H1 (cell line): ENCODE results near the gene GTSF1L. TPM values are rescaled to one million over a fixed set of nuclear protein-coding genes. Genes with fewer than 3 reads are reported as not detected.

Experiments used
- CTCF ChIA-PET: fragments of 300-600 bp; sonication (Branson Sonifier 250); formaldehyde crosslinking; loops from one replicate; lab custom pipeline; 2021; ENCODE audit not compliant: partially characterized antibody; lab: Charles Lee
- POLR2A ChIA-PET: fragments of 300-600 bp; sonication (Branson Sonifier 250); formaldehyde crosslinking; loops from one replicate; lab custom pipeline; 2021; ENCODE audit warnings: inconsistent platforms; ENCODE audit not compliant: partially characterized antibody; lab: Charles Lee
- DNase-seq, 2 experiments: peaks; one replicate each; pipeline versions ENCODE4 v3.0.0 to v3.0.0-alpha.2; 2010 to 2022; ENCODE audit warnings: low spot score in 2 of 2, low read depth in 1 of 2, mixed read lengths in 1 of 2
- FAIRE-seq: peaks from 2 replicates; lab custom pipeline; 2011; peaks lifted over from hg19 to GRCh38; lab: Jason Lieb, UNC
- H2AFZ ChIP-seq: 2 replicates; pipeline ENCODE4 v1.8.1; 2012; ENCODE audit warnings: low read length, inconsistent platforms
- H2AK5ac ChIP-seq: 2 replicates; pipeline ENCODE4 v1.6.1; 2013; ENCODE audit warnings: low read depth, low read length
- H2BK120ac ChIP-seq: replicated peaks from 2 replicates; pipeline ENCODE3; 2013; ENCODE audit warnings: low read depth, low read length, inconsistent platforms
- H2BK12ac ChIP-seq: 2 replicates; pipeline ENCODE4 v1.6.1; 2013; ENCODE audit warnings: low read depth, low read length
- H2BK15ac ChIP-seq: 2 replicates; pipeline ENCODE4 v1.6.1; 2013; ENCODE audit warnings: low read length
- H2BK20ac ChIP-seq: 2 replicates; pipeline ENCODE4 v1.6.1; 2013; ENCODE audit warnings: low read length
- H2BK5ac ChIP-seq: 2 replicates; pipeline ENCODE4 v1.6.1; 2013; ENCODE audit warnings: low read depth, low read length
- H3K14ac ChIP-seq: 2 replicates; pipeline ENCODE4 v1.6.1; 2013; ENCODE audit warnings: inconsistent platforms; ENCODE audit not compliant: insufficient read length
- H3K18ac ChIP-seq: 2 replicates; pipeline ENCODE4 v1.6.1; 2013; ENCODE audit warnings: low read length; ENCODE audit errors: extremely low read depth
- H3K23ac ChIP-seq: 2 replicates; pipeline ENCODE4 v1.6.1; 2013; ENCODE audit warnings: inconsistent platforms; ENCODE audit not compliant: insufficient read length
- H3K23me2 ChIP-seq: 2 replicates; pipeline ENCODE4 v1.6.1; 2013; ENCODE audit warnings: low read depth, low read length
- H3K27ac ChIP-seq: 2 replicates; pipeline ENCODE4 v1.6.1; 2011; ENCODE audit warnings: low read depth, low read length, inconsistent platforms
- H3K27me3 ChIP-seq, 4 experiments: replicated peaks in 1 of 4; 1 replicate in 1 of 4; 2 replicates in 3 of 4; pipeline versions ENCODE4 v1.6.1 to v1.8.1; 2011 to 2013; ENCODE audit warnings: low read length in 3 of 4, mild to moderate bottlenecking in 3 of 4, inconsistent platforms in 2 of 4, mixed read lengths in 2 of 4, moderate library complexity in 1 of 4; ENCODE audit not compliant: control insufficient read depth in 3 of 4, insufficient read depth in 3 of 4; ENCODE audit errors: extremely low read depth in 1 of 4
- H3K36me3 ChIP-seq, 4 experiments: 2 replicates each; pipeline versions ENCODE4 v1.6.1 to v1.8.1; 2011 to 2013; ENCODE audit warnings: mild to moderate bottlenecking in 4 of 4, low read length in 3 of 4, moderate library complexity in 2 of 4, control low read depth in 1 of 4, inconsistent platforms in 1 of 4; ENCODE audit not compliant: insufficient read depth in 4 of 4, control insufficient read depth in 2 of 4
- H3K4ac ChIP-seq: replicated peaks from 2 replicates; pipeline ENCODE3; 2013; ENCODE audit warnings: low read length, low read depth, mixed read lengths, inconsistent platforms; ENCODE audit not compliant: insufficient read length
- H3K4me1 ChIP-seq, 4 experiments: replicated peaks in 1 of 4; 1 replicate in 1 of 4; 2 replicates in 3 of 4; pipeline versions ENCODE4 v1.6.1 to v1.8.1; 2011 to 2013; ENCODE audit warnings: low read length in 3 of 4, inconsistent platforms in 2 of 4, mixed read lengths in 1 of 4; ENCODE audit not compliant: insufficient read depth in 4 of 4, control insufficient read depth in 3 of 4
- H3K4me2 ChIP-seq, 2 experiments: 2 replicates each; pipeline versions ENCODE4 v1.6.1 to v1.8.1; 2011 to 2013; ENCODE audit warnings: low read depth in 2 of 2, low read length in 2 of 2, control low read depth in 1 of 2, inconsistent platforms in 1 of 2, mild to moderate bottlenecking in 1 of 2; ENCODE audit not compliant: insufficient read depth in 1 of 2
- H3K4me3 ChIP-seq, 4 experiments: fragments of 200-600, 300-600 bp in 1 of 4; sonication (generic), shearing (Covaris generic), sonication (Bioruptor Twin) in 1 of 4; 2 replicates each; pipeline versions ENCODE4 v1.5.1 to v1.8.1; 2011 to 2016; ENCODE audit warnings: low read length in 4 of 4, low read depth in 3 of 4, control low read depth in 2 of 4, inconsistent platforms in 2 of 4, mild to moderate bottlenecking in 2 of 4, mixed read lengths in 1 of 4, moderate library complexity in 1 of 4; ENCODE audit not compliant: insufficient read depth in 2 of 4; ENCODE audit errors: extremely low read depth in 1 of 4
- H3K56ac ChIP-seq: replicated peaks from 2 replicates; pipeline ENCODE3; 2013; ENCODE audit warnings: low read depth, mild to moderate bottlenecking, mixed read lengths, low read length, inconsistent platforms; ENCODE audit not compliant: insufficient read length
- H3K79me1 ChIP-seq: 2 replicates; pipeline ENCODE4 v1.6.1; 2013; ENCODE audit warnings: low read depth, low read length, control low read depth
- H3K79me2 ChIP-seq, 2 experiments: 2 replicates each; pipeline versions ENCODE4 v1.6.1 to v1.8.1; 2012 to 2013; ENCODE audit warnings: low read length in 2 of 2, mild to moderate bottlenecking in 2 of 2, inconsistent platforms in 1 of 2; ENCODE audit not compliant: insufficient read depth in 2 of 2, control insufficient read depth in 1 of 2
- H3K9ac ChIP-seq, 4 experiments: replicated peaks in 1 of 4; 1 replicate in 1 of 4; 2 replicates in 3 of 4; pipeline versions ENCODE4 v1.6.1 to v1.8.1; 2011 to 2013; ENCODE audit warnings: low read depth in 3 of 4, low read length in 3 of 4, control low read depth in 2 of 4, mild to moderate bottlenecking in 2 of 4, moderate library complexity in 2 of 4, inconsistent platforms in 1 of 4; ENCODE audit errors: extremely low read depth in 1 of 4
- H3K9me3 ChIP-seq, 2 experiments: 2 replicates each; pipeline versions ENCODE4 v1.6.1 to v1.8.1; 2012 to 2013; ENCODE audit warnings: mild to moderate bottlenecking in 2 of 2, moderate library complexity in 2 of 2, control low read depth in 1 of 2, inconsistent platforms in 1 of 2, low read depth in 1 of 2, low read length in 1 of 2, mixed read lengths in 1 of 2; ENCODE audit not compliant: insufficient read depth in 2 of 2
- H4K20me1 ChIP-seq, 2 experiments: replicated peaks in 1 of 2; 2 replicates each; pipeline versions ENCODE3 to v1.8.1; 2011 to 2013; ENCODE audit warnings: inconsistent platforms in 2 of 2, low read length in 2 of 2, mild to moderate bottlenecking in 1 of 2; ENCODE audit not compliant: insufficient read depth in 2 of 2, control insufficient read depth in 1 of 2
- H4K5ac ChIP-seq: 2 replicates; pipeline ENCODE4 v1.6.1; 2013; ENCODE audit warnings: low read length, low read depth, mixed read lengths, inconsistent platforms; ENCODE audit not compliant: insufficient read length
- H4K8ac ChIP-seq: 2 replicates; pipeline ENCODE4 v1.8.0; 2013; ENCODE audit warnings: mild to moderate bottlenecking, moderate library complexity, low read length, inconsistent platforms; ENCODE audit not compliant: insufficient read depth; ENCODE audit errors: extremely low read depth
- H4K91ac ChIP-seq: replicated peaks from 2 replicates; pipeline ENCODE3; 2013; ENCODE audit warnings: low read length, mixed read lengths, inconsistent platforms; ENCODE audit not compliant: insufficient read length
- CBX8 ChIP-seq: fragments of 300-800, 300-1000 bp; sonication (generic); IDR thresholded peaks from 2 replicates; pipeline ENCODE4 v1.7.1; 2016; ENCODE audit warnings: low read depth, low read length, borderline replicate concordance
- GABPA ChIP-seq: IDR thresholded peaks from 2 replicates; pipeline ENCODE4 v1.6.1; 2011; ENCODE audit warnings: mild to moderate bottlenecking, low read length, moderate library complexity, borderline replicate concordance; ENCODE audit not compliant: insufficient read depth
- GTF2F1 ChIP-seq: IDR thresholded peaks from 2 replicates; pipeline ENCODE4 v1.6.1; 2012; ENCODE audit warnings: low read depth, low read length, improper control_type of control experiment, borderline replicate concordance
- NANOG ChIP-seq: IDR thresholded peaks from 2 replicates; pipeline ENCODE4 v1.6.1; 2011; ENCODE audit warnings: low read length, low read depth, mild to moderate bottlenecking, inconsistent platforms; ENCODE audit not compliant: insufficient read depth, poor library complexity, severe bottlenecking
- NRF1 ChIP-seq: IDR thresholded peaks from 2 replicates; pipeline ENCODE4 v1.6.1; 2011; ENCODE audit warnings: mild to moderate bottlenecking, low read depth, low read length, improper control_type of control experiment
- SIN3A ChIP-seq, 2 experiments: IDR thresholded peaks in 1 of 2; conservative IDR thresholded peaks in 1 of 2; 2 replicates each; pipeline ENCODE4 v1.6.1; 2011 to 2012; ENCODE audit warnings: low read length in 2 of 2, improper control_type of control experiment in 1 of 2, low read depth in 1 of 2, mild to moderate bottlenecking in 1 of 2
- SUZ12 ChIP-seq: fragments of 200-600 bp; sonication (generic); IDR thresholded peaks from 2 replicates; pipeline ENCODE4 v1.6.1; 2012; ENCODE audit warnings: mild to moderate bottlenecking, inconsistent platforms, low read length, moderate library complexity, mixed read lengths
- WGBS, 2 experiments: shearing (Covaris generic) in 1 of 2; methylation state at CpG; one replicate each; pipeline versions ENCODE4 v1.1.6 to v1.1.7; 2013 to 2015; ENCODE audit warnings: low lambda C conversion rate in 2 of 2, mixed read lengths in 2 of 2, inconsistent platforms in 1 of 2, low coverage in 1 of 2, missing lambda C conversion rate in 1 of 2; ENCODE audit not compliant: insufficient replicate concordance in 2 of 2, insufficient coverage in 1 of 2, insufficient read length in 1 of 2; ENCODE audit errors: extremely low coverage in 1 of 2, missing lambda C conversion rate in 1 of 2; 5-methylcytosine and 5-hydroxymethylcytosine counted together
- polyA plus RNA-seq, 7 experiments: library from polyadenylated mRNA; depleted of rRNA in 3 of 7; stranded (reverse) in 5 of 7; unstranded in 2 of 7; fragments of >200 nt in 5 of 7; fragments of 200-250 nt in 2 of 7; gene quantifications; 1 replicate in 5 of 7; 2 replicates in 1 of 7; 4 replicates in 1 of 7; pipeline versions ENCODE4 v1.2.1 to v1.2.3, GENCODE V29; 2011 to 2013; ENCODE audit warnings: missing spikeins in 2 of 7, mixed read lengths in 2 of 7
- total RNA-seq: library from RNA; stranded (reverse); fragmentation: NEBNext Ultra II Directional; extraction: Animal tissue kit (Norgen Biotek cat#: 25700); gene quantifications from 2 replicates; pipeline ENCODE4 v1.2.1, GENCODE V29; 2021
- TF ChIP-seq, protein P1 (sequence below): IDR thresholded peaks from 2 replicates; pipeline ENCODE4 v1.6.1; 2011; ENCODE audit warnings: low read depth, mild to moderate bottlenecking, low read length; ENCODE audit not compliant: insufficient read depth
- TF ChIP-seq, protein P2 (sequence below): IDR thresholded peaks from 2 replicates; pipeline ENCODE4 v1.6.1; 2011; ENCODE audit warnings: low read length, improper control_type of control experiment

GTSF1L gene
- total and polyA plus RNA-seq, 2 of the 8 experiments (the other 6 are each of a cell fraction or from before 2014, with no cell fraction given), result not detected

DNA sequence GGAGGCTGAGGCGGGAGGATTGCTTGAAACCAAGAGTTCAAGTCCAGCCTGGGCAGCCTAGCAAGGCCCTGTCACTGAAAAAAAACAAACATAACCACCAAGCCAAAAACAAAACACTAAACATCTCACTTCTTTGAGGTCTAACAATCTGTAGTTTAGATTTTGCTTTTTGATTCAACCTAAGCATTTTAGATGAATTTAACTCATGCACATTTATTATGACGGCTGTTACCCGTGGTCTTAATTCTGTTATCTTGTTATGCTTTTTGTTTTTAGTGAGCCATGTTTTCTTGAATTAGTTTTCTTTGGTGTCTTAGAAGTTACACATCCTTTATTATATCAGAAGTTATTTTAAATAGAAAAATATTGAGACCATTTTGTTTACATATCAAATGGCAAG lies 13.8 kb upstream of the GTSF1L start:
- TF ChIP-seq SUZ12, result no peak
- no peak for TF ChIP-seq CBX8
- TF ChIP-seq GABPA, result no peak
- TF ChIP-seq SIN3A (conservative IDR thresholded peaks at IDR 0.05 in 1 of 2, IDR thresholded peaks at IDR 0.05 in 1 of 2; ENCODE audit: low read depth in 1 of 2, low read length in 2 of 2), result no peak
- no peak for TF ChIP-seq GTF2F1
- TF ChIP-seq, protein P1, sequence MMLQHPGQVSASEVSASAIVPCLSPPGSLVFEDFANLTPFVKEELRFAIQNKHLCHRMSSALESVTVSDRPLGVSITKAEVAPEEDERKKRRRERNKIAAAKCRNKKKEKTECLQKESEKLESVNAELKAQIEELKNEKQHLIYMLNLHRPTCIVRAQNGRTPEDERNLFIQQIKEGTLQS, result no peak
- no peak for TF ChIP-seq NRF1
- TF ChIP-seq NANOG, result no peak
- TF ChIP-seq, protein P2, sequence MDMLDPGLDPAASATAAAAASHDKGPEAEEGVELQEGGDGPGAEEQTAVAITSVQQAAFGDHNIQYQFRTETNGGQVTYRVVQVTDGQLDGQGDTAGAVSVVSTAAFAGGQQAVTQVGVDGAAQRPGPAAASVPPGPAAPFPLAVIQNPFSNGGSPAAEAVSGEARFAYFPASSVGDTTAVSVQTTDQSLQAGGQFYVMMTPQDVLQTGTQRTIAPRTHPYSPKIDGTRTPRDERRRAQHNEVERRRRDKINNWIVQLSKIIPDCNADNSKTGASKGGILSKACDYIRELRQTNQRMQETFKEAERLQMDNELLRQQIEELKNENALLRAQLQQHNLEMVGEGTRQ, result no peak
- Histone ChIP-seq H3K27me3 (no peaks in the 10 kb centered on the region; a peak in 1 of 7 replicates), H3K18ac (no peak overlapping the region), H3K4ac (no peak overlapping the region), H3K9me3 (no peaks in the 10 kb centered on the region), H3K23ac (no peak overlapping the region), H2BK20ac (no peak overlapping the region), H4K20me1 (no peaks in the 10 kb centered on the region), H4K8ac (no peak overlapping the region), H4K91ac (no peak overlapping the region), H2AK5ac (no peak overlapping the region), H2BK5ac (no peak overlapping the region), H3K9ac (no peak overlapping the region), H3K79me1 (no peaks in the 10 kb centered on the region), H3K36me3 (no peaks in the 10 kb centered on the region), H3K4me1 (no peaks in the 10 kb centered on the region), H2AFZ (no peak overlapping the region), H3K56ac (no peak overlapping the region), H3K27ac (no peak overlapping the region), H2BK12ac (no peak overlapping the region), H3K4me3 (no peak overlapping the region), H3K23me2 (no peaks in the 10 kb centered on the region), H4K5ac (no peak overlapping the region), H3K4me2 (no peak overlapping the region), H3K14ac (no peak overlapping the region), H2BK15ac (no peak overlapping the region), H3K79me2 (no peaks in the 10 kb centered on the region), H2BK120ac (no peak overlapping the region)
- ChIA-PET CTCF (no interaction called here), POLR2A (no interaction called here)
- FAIRE-seq (no peak), DNase-seq (no peak)
- 83% methylated on average over 3 of the region's 3 CpGs; no CpG with 5 or more reads in 1 of the 2 experiments for WGBS, 2 experiments
